Fibroblast of the conjunctiva (primary cell): ENCODE results near the gene C3orf49.

Experiments
- DNase-seq: peaks from one replicate; pipeline ENCODE4 v3.0.0-alpha.2; 2010; ENCODE audit warnings: low read depth

The C3orf49 gene

GRCh38 chr3:63851287-63851686 lies 32.2 kb downstream of the C3orf49 start:
- DNase-seq = no peak

GRCh38 chr3:63853106-63853505 lies 34.0 kb downstream of the C3orf49 start:
- DNase-seq = no peak

- DNase-seq = no peak
Measured at GRCh38 chr3:63855333-63855940, 36.3 kb downstream of the C3orf49 start.

GRCh38 chr3:63857311-63857710 lies 38.2 kb downstream of the C3orf49 start:
- DNase-seq = no peak

GRCh38 chr3:63860776-63861175 lies 41.7 kb downstream of the C3orf49 start:
- no peak for DNase-seq

DNA sequence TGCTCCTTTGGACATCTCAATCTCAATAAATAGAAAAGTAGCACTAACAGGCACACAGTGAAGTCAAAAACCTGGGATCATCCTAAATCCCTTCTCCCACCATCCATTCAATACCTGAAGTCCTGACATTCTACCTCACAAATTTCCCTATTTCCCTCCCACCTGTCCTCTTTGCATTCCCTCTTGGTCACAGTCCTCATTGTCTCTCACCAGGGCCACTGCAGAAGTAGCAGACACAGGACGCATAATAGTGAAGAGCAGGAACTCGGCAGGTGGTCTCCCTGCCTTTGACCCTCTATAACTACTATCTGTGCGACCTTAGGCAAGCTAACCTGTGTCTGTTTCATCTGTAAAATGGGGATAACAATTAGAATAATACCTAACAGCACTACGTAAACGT lies 42.2 kb downstream of the C3orf49 start:
- DNase-seq = no peak

- no peak for DNase-seq
Measured at GRCh38 chr3:63862804-63863149, 43.7 kb downstream of the C3orf49 start.

DNA sequence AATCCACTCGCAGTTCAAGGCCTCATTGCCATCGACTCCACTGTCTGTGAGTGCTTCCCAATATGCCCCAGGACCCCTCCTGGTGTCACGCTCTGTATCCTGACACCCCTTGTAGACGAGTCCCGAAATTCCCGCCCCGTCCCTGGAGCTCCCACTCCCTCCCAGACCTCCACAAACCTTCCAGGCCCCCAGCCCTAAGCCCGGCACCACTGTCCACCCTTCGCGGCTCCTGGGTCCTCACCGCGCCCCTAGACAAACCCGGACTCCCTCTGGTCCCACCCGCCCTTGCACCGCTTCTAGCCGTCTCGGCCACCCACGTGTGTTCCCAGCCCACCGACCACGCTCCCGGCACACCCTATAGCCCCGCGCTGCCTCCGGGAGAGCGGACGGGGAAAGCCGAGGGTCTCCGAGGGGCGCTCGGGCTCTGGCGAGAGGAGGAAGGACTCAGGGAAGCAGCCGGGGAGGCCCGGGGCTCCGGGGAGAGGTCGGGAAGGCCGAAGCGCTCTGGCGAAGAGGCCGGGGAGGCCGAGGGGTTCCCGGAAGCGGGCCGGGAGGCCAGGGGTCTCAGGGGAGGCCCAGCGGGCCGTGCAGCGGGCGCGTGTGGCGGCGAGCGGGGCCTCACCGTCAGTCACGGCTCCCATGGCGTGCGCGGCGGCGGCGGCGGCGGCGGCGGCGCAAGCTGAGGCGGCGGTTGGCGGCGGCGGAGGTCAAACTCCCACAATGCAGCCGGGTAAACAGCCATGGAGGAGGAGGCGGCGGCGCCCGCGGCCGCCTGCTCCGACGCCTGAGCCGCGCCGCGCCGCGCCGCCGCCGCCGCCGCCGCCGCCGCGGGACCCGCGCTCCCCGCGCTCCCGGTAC lies 44.3 kb downstream of the C3orf49 start, which contains the start of the genes ATXN7 and THOC7:
Gene ATXN7, plus strand, starts transcription at position 718 of the 858 bp plus-strand sequence. CDS start 48,732 bp downstream, outside the sequence.
Gene THOC7, minus strand, starts transcription at position 656 of the 858 bp plus-strand sequence. Its CDS starts 15 bp downstream, at position 641.
- DNase-seq = peak; percentile 13

- DNase-seq = no peak
Measured at GRCh38 chr3:63864008-63864964, 45.2 kb downstream of the C3orf49 start.

DNA sequence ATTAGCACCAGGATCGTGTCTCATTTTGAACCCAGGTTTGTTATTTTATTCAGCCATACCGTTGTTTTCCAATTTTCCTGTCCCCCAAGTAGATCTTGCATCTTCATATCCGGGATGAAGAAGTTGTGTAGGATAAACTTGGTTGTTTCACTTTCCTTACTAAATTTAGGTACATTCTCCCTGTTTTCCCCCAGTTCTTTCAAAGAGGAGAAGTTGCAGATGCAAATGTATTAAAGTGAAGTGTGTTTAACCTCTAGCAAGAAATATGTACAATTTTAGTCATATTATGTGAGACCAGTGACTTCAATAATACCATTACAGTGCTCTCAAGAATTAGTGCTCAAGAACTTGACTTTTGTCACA lies 45.8 kb downstream of the C3orf49 start:
- no peak for DNase-seq

- DNase-seq = no peak
Measured at GRCh38 chr3:63867225-63867624, 48.1 kb downstream of the C3orf49 start.

GRCh38 chr3:63869940-63870614 lies 51.0 kb downstream of the C3orf49 start:
- DNase-seq = no peak

DNA sequence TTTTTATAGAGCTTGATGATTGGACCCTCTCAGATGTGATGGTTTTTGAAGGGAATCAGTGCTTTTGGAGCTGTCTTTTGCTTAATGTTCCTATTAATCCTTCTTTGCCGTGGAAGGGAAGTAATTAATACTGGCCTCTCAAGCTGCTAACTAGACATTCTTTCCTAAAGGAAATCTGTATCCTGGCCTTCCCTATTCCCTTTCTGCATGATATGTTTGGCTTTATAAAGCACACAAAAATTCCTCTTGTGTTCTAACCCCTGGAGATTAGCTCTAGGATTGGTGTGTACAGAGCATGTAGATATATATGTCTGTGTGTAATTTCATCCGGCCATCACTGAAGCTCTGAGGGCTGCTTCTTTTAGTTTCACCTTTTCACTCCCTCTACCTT lies 51.5 kb downstream of the C3orf49 start:
- DNase-seq = no peak

- DNase-seq = peak; percentile 28
Measured at GRCh38 chr3:63872135-63872924, 53.2 kb downstream of the C3orf49 start.

DNA sequence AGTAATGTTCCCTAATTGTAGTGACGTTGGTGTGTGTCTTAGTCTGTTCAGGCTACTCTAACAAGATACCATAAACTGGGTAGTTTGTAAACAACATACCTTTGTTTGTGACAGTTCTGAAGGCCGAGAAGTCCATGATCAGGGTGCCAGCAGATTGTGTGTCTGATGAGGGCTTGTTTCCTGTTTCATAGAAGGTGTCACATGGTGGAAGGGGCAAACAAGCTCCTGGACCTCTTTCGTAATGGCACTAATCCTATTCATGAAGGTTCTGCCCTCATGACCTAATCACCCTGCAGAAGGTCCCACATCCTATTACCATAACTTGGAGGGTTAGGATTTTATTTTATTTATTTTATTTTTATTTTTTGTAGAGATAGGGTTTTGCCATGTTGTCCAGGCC lies 55.7 kb downstream of the C3orf49 start:
- DNase-seq = no peak

DNA sequence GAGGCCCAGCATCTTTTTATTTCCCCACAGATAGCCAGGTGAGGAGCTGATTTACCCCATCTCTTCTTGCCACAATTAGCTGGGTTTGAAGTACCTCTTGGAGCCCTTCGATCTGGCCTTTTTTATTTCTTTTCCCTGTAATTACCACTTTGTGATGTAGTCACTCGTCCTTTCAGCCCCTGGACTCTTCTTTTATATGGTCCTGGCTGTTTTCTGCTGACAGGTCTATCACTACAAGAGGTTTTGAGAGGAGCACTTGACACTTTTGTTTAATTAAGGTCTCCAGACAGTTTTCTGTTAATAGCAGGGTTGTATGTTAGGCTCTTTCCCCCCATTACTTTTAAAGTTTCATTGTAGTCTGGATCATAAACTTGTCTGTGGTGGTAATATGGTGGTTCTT lies 56.4 kb downstream of the C3orf49 start:
- DNase-seq = no peak

- DNase-seq = no peak
Measured at GRCh38 chr3:63876260-63876659, 57.2 kb downstream of the C3orf49 start.

GRCh38 chr3:63877737-63878393 lies 58.8 kb downstream of the C3orf49 start:
- no peak for DNase-seq

DNA sequence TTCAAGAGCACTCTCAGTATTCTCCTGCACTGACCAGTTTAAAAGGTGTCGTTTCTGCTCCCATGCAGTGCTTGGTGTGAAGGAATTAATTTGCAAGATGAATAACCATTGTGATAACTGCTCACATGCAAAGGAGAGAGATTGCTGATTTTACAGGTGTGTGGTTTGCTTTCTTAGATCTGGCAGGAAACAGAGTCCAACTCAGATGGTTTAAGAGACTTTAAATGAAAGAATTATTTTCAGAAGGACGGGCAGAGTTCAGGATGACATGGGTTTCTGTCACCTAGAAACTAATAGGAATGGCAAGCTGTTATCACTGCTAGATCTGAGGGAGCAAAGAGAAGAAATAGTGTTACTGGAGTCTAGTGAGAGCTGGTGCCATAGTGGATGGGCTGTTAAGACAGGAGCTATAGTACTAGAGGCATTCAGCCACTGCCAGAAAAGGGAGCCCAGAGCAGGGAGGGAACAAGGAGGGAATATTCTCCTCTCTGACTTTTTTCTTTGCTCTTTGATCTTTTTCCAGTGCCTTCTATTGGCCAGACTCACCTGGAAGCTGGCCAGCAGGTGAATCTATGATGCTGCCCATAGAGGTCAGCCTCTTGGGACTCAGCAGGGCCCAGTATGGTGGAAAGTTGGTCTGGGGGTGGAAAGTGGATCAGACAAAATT lies 59.4 kb downstream of the C3orf49 start:
- DNase-seq = no peak

GRCh38 chr3:63880653-63881052 lies 61.6 kb downstream of the C3orf49 start:
- no peak for DNase-seq
